CD4-positive, alpha-beta memory T cell (primary cell): ENCODE results near the gene SLC9A9. TPM values are rescaled to one million over a fixed set of nuclear protein-coding genes. Genes with fewer than 3 reads are reported as not detected.

Source experiments
- CTCF ChIA-PET: fragments of 350-600 bp; sonication (Branson Sonifier 250); formaldehyde crosslinking; loops from one replicate; lab custom pipeline; 2021; ENCODE audit warnings: inconsistent platforms; ENCODE audit not compliant: partially characterized antibody; lab: Charles Lee
- POLR2A ChIA-PET: fragments of 350-600 bp; sonication (Branson Sonifier 250); formaldehyde crosslinking; loops from one replicate; lab custom pipeline; 2021; ENCODE audit not compliant: partially characterized antibody; lab: Charles Lee
- DNase-seq, 5 donors: peaks; one replicate each; pipeline versions ENCODE4 v3.0.0 to v3.0.0-alpha.2; 2020 to 2022; ENCODE audit warnings: mixed read lengths in 1 of 5
- H3K27ac ChIP-seq: one replicate; pipeline ENCODE4 v1.7.0; 2013; ENCODE audit warnings: low read depth, low read length
- H3K27me3 ChIP-seq: 2 replicates; pipeline ENCODE4 v1.7.0; 2013; ENCODE audit warnings: mild to moderate bottlenecking, low read length, moderate library complexity; ENCODE audit not compliant: insufficient read depth
- H3K36me3 ChIP-seq: 2 replicates; pipeline ENCODE4 v1.7.0; 2013; ENCODE audit warnings: mild to moderate bottlenecking, low read length, moderate library complexity; ENCODE audit not compliant: insufficient read depth
- H3K4me1 ChIP-seq: 2 replicates; pipeline ENCODE4 v1.7.0; 2013; ENCODE audit warnings: mild to moderate bottlenecking, low read length, moderate library complexity; ENCODE audit not compliant: insufficient read depth
- H3K4me3 ChIP-seq, 2 donors: one replicate each; pipeline ENCODE4 v1.7.0; 2013; ENCODE audit warnings: low read length in 2 of 2, mild to moderate bottlenecking in 1 of 2
- H3K9me3 ChIP-seq, 2 donors: one replicate each; pipeline ENCODE4 v1.7.0; 2013; ENCODE audit warnings: low read length in 2 of 2, control low read depth in 1 of 2; ENCODE audit not compliant: control insufficient read depth in 1 of 2
- H3K27ac Mint-ChIP-seq, 7 donors: one replicate each; pipeline ENCODE4 v1.8.0; 2020 to 2021; ENCODE audit warnings: mixed read lengths in 7 of 7, mild to moderate bottlenecking in 6 of 7, inconsistent platforms in 3 of 7, moderate library complexity in 3 of 7
- H3K27me3 Mint-ChIP-seq, 2 donors: one replicate each; pipeline ENCODE4 v1.8.0; 2020 to 2021; ENCODE audit warnings: mixed read lengths in 2 of 2
- H3K36me3 Mint-ChIP-seq, 2 donors: one replicate each; pipeline ENCODE4 v1.8.0; 2020 to 2021; ENCODE audit warnings: mixed read lengths in 2 of 2, inconsistent platforms in 1 of 2, mild to moderate bottlenecking in 1 of 2
- H3K4me1 Mint-ChIP-seq, 4 donors: one replicate each; pipeline ENCODE4 v1.8.0; 2020 to 2021; ENCODE audit warnings: mixed read lengths in 4 of 4, mild to moderate bottlenecking in 1 of 4
- H3K4me3 Mint-ChIP-seq, 8 donors: one replicate each; pipeline ENCODE4 v1.8.0; 2020 to 2021; ENCODE audit warnings: mixed read lengths in 8 of 8, mild to moderate bottlenecking in 7 of 8, moderate library complexity in 6 of 8, inconsistent platforms in 3 of 8
- H3K9me3 Mint-ChIP-seq, 8 donors: one replicate each; pipeline ENCODE4 v1.8.0; 2020 to 2021; ENCODE audit warnings: mixed read lengths in 8 of 8, mild to moderate bottlenecking in 5 of 8, inconsistent platforms in 3 of 8, moderate library complexity in 1 of 8
- intact Hi-C: fragments of 100-400 bp; cut with micrococcal nuclease; formaldehyde crosslinking; loops from one replicate; pipeline ENCODE4 v1.15.1; 2023
- polyA plus RNA-seq, 2 donors: library from polyadenylated mRNA; unstranded; fragments of 300-500 nt; fragmentation: Illumina TruSeq; gene quantifications; one replicate each; pipeline ENCODE4 v1.2.3, GENCODE V29; 2021
- total RNA-seq, 2 experiments: library from RNA; stranded (reverse); gene quantifications; one replicate each; pipeline ENCODE4 v1.2.3, GENCODE V29; 2021

The SLC9A9 gene
- total and polyA plus RNA-seq, 4 experiments from 2014 or later = 30.8 to 35.5 (median 34.4) TPM

GRCh38 chr3:143465666-143466065, 382.6 kb downstream of the SLC9A9 start:
- Histone ChIP-seq H3K27ac (no peak overlapping the region), H3K4me1 (no peaks in the 10 kb centered on the region), H3K27me3 (no peaks in the 10 kb centered on the region), H3K36me3 (no peaks in the 10 kb centered on the region), H3K9me3 (no peaks in the 10 kb centered on the region), H3K4me3 (no peak overlapping the region)
- no peaks in the 10 kb centered on the region for H3K27me3 Mint-ChIP-seq
- DNase-seq = no peak
- POLR2A ChIA-PET = no interaction called here
- H3K9me3 Mint-ChIP-seq = peaks cover 0 to 2% (median 0%) of the 10 kb centered on the region in 8 donors
- intact Hi-C loops = no loop called here
- CTCF ChIA-PET = no interaction called here
- H3K4me1 Mint-ChIP-seq = no peaks in the 10 kb centered on the region
- no peak overlapping the region for H3K27ac Mint-ChIP-seq
- H3K4me3 Mint-ChIP-seq = no peak overlapping the region
- peaks cover 47 to 59% of the 10 kb centered on the region in 2 donors for H3K36me3 Mint-ChIP-seq

DNA sequence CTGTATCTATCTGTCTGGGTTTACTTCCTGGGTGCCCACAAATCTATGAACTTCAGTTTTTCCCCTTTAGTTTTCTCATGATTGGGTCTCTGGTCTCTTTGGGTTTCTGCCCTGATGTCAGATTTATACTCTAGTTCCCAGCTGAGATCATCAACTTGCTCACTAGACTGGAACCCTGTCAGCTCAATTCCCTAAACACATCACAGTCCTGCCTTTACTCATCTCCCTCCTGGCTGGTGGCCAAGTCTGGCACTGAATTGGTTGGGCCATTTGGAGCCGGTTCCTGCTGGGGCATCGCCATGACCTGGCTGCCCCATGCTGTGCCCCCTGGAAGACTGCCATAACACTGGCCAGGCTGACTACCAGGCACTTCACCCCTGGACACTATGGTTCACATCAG, 383.4 kb downstream of the SLC9A9 start:
- Histone ChIP-seq H3K36me3 (no peaks in the 10 kb centered on the region), H3K27me3 (no peaks in the 10 kb centered on the region), H3K9me3 (no peaks in the 10 kb centered on the region), H3K4me1 (no peaks in the 10 kb centered on the region), H3K4me3 (no peak overlapping the region), H3K27ac (no peak overlapping the region)
- DNase-seq = no peak
- POLR2A ChIA-PET = no interaction called here
- no peaks in the 10 kb centered on the region for H3K27me3 Mint-ChIP-seq
- no peak overlapping the region for H3K27ac Mint-ChIP-seq
- peaks cover 0 to 6% (median 0%) of the 10 kb centered on the region in 8 donors for H3K9me3 Mint-ChIP-seq
- intact Hi-C loops = no loop called here
- no peaks in the 10 kb centered on the region for H3K4me1 Mint-ChIP-seq
- CTCF ChIA-PET = no interaction called here
- peaks cover 49 to 64% of the 10 kb centered on the region in 2 donors for H3K36me3 Mint-ChIP-seq
- no peak overlapping the region for H3K4me3 Mint-ChIP-seq

- H3K27me3 Mint-ChIP-seq = no peaks in the 10 kb centered on the region
- H3K9me3 Mint-ChIP-seq = peaks cover 0 to 6% (median 0%) of the 10 kb centered on the region in 8 donors
- intact Hi-C loops = no loop called here
- H3K4me1 Mint-ChIP-seq = peaks cover 0 to 1% (median 0%) of the 10 kb centered on the region in 4 donors
- no peak overlapping the region for H3K27ac ChIP-seq
- ChIA-PET CTCF (no interaction called here), POLR2A (no interaction called here)
- no peak overlapping the region for H3K4me3 ChIP-seq
- peaks cover under 1 to 20% of the 10 kb centered on the region in 2 donors for H3K36me3 Mint-ChIP-seq
- no peak for DNase-seq
- H3K9me3 ChIP-seq = no peaks in the 10 kb centered on the region
- no peaks in the 10 kb centered on the region for H3K4me1 ChIP-seq
- H3K27ac Mint-ChIP-seq = no peak overlapping the region
- H3K27me3 ChIP-seq = no peaks in the 10 kb centered on the region
- no peak overlapping the region for H3K4me3 Mint-ChIP-seq
- no peaks in the 10 kb centered on the region for H3K36me3 ChIP-seq
Observed at GRCh38 chr3:143455480-143455879, 392.8 kb downstream of the SLC9A9 start.

- DNase-seq = no peak
- ChIA-PET POLR2A (no interaction called here), CTCF (no interaction called here)
- Mint-ChIP-seq H3K4me1 (peaks cover 0 to 4% (median under 1%) of the 10 kb centered on the region in 4 donors), H3K27me3 (no peaks in the 10 kb centered on the region), H3K27ac (no peak overlapping the region), H3K9me3 (no peaks in the 10 kb centered on the region), H3K4me3 (no peak overlapping the region), H3K36me3 (peaks cover 1 to 23% of the 10 kb centered on the region in 2 donors)
- Histone ChIP-seq H3K9me3 (no peaks in the 10 kb centered on the region), H3K27me3 (no peaks in the 10 kb centered on the region), H3K36me3 (no peaks in the 10 kb centered on the region), H3K4me3 (no peak overlapping the region), H3K4me1 (no peaks in the 10 kb centered on the region), H3K27ac (no peak overlapping the region)
- intact Hi-C loops = no loop called here
Observed at GRCh38 chr3:143450632-143451031, 397.6 kb downstream of the SLC9A9 start.

GRCh38 chr3:143447491-143447890, 400.8 kb downstream of the SLC9A9 start:
- intact Hi-C loops = no loop called here
- DNase-seq = no peak
- Histone ChIP-seq H3K9me3 (no peaks in the 10 kb centered on the region), H3K27me3 (no peaks in the 10 kb centered on the region), H3K4me1 (peaks cover 22% of the 10 kb centered on the region), H3K27ac (no peak overlapping the region), H3K36me3 (no peaks in the 10 kb centered on the region), H3K4me3 (no peak overlapping the region)
- Mint-ChIP-seq H3K27ac (peak overlapping the region in 1 of 7 donors; percentile 10), H3K9me3 (no peaks in the 10 kb centered on the region), H3K4me1 (peaks cover 20 to 29% (median 23%) of the 10 kb centered on the region in 4 donors), H3K4me3 (no peak overlapping the region), H3K36me3 (peaks cover 1 to 26% of the 10 kb centered on the region in 2 donors), H3K27me3 (no peaks in the 10 kb centered on the region)
- CTCF ChIA-PET = interaction anchor here (1.2 kb wide), 1 partner anchor 17 kb away, joined by 3 read pairs; no protein-coding TSS in a partner anchor
- POLR2A ChIA-PET = no interaction called here

DNA sequence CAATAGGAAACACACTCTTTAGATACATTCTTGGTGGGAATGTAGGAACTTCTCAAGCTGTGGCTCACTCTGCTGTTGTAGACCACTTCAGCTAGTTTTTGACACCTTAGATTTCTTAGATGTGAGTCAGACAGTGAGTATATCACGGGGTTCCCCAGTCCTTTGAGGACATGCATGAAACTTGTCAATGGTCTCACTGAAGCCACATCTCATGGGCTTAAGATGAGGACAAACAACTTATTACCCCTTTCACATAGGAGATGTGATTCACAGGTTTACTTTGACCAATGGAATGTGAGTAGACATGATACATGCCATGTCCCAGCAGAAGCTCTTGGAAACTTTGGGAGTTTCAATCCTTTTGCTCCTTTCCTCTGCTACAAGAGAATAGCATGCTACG, 403.1 kb downstream of the SLC9A9 start:
- intact Hi-C loops = no loop called here
- ChIA-PET CTCF (no interaction called here), POLR2A (no interaction called here)
- H3K9me3 ChIP-seq = no peaks in the 10 kb centered on the region
- H3K4me1 ChIP-seq = peaks cover 22% of the 10 kb centered on the region
- Mint-ChIP-seq H3K27ac (peak overlapping the region in 1 of 7 donors; percentile 16), H3K36me3 (peaks cover 5 to 34% of the 10 kb centered on the region in 2 donors), H3K4me1 (peaks cover 20 to 29% (median 23%) of the 10 kb centered on the region in 4 donors), H3K27me3 (no peaks in the 10 kb centered on the region), H3K4me3 (peak overlapping the region in 1 of 8 donors; percentile 20), H3K9me3 (no peaks in the 10 kb centered on the region)
- no peak for DNase-seq
- H3K27me3 ChIP-seq = no peaks in the 10 kb centered on the region
- no peaks in the 10 kb centered on the region for H3K36me3 ChIP-seq
- H3K4me3 ChIP-seq = no peak overlapping the region
- H3K27ac ChIP-seq = no peak overlapping the region

DNA sequence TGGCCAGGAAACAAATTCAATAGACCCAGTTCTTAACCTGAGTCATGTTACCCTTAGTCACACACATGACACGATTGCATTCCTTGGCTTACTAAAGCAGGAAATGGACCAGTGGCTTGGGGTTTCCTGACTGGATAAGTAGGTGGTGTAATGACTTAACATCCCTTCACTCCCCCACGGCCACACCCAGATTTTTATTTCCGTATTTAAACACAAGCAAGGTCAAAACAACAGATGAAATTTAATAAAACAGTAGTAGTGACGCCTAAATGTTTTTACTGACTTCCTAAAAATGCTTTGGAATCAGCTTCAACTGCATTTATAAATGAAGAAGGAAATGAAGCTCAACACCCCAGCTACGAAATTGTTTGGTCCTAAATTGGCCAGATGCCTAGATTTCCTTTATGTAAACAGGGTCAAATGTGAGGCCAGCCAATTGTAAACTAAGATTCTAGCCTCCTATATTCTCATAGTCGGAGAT, 404.4 kb downstream of the SLC9A9 start:
- ChIA-PET CTCF (no interaction called here), POLR2A (interaction anchor here (1.1 kb wide), 1 partner anchor 22 kb away, joined by 3 read pairs; no protein-coding TSS in a partner anchor)
- Histone ChIP-seq H3K4me1 (peaks cover 22% of the 10 kb centered on the region), H3K36me3 (no peaks in the 10 kb centered on the region), H3K4me3 (no peak overlapping the region), H3K9me3 (no peaks in the 10 kb centered on the region), H3K27ac (no peak overlapping the region), H3K27me3 (no peaks in the 10 kb centered on the region)
- peak overlapping the region in 7 of 8 donors; percentile 0 to 61 (median 9) for H3K4me3 Mint-ChIP-seq
- intact Hi-C loops = no loop called here
- peaks cover 20 to 29% (median 23%) of the 10 kb centered on the region in 4 donors for H3K4me1 Mint-ChIP-seq
- DNase-seq = peak in 3 of 5 donors; percentile 9 to 32 (median 27)
- no peaks in the 10 kb centered on the region for H3K9me3 Mint-ChIP-seq
- H3K27me3 Mint-ChIP-seq = no peaks in the 10 kb centered on the region
- H3K36me3 Mint-ChIP-seq = peaks cover 5 to 38% of the 10 kb centered on the region in 2 donors
- H3K27ac Mint-ChIP-seq = peak overlapping the region in 3 of 7 donors; percentile 29 to 69 (median 53)
